ENCODE data around the gene CCDC24.

- TF ChIP-seq CTCF (IDR thresholded peaks at IDR 0.05) (no peak), POLR2AphosphoS5 (IDR thresholded peaks at IDR 0.05; ENCODE audit: insufficient read depth in 1 of 2, low read depth in 1 of 2) (no peak), POLR2A (IDR thresholded peaks at IDR 0.05) (no peak)
Observed at GRCh38 chr1:43952731-43953346, 38.6 kb upstream of the CCDC24 start.
